HTERT RPE-1 (cell line): ENCODE data around the gene CNTNAP2.
"Not testable (repeated sequence)": the region's sequence is repeated elsewhere in the genome, so short reads cannot be mapped to it uniquely, and the experiment has no call there.

ENCODE experiments used
- in situ Hi-C: fragments of 300-500 bp; cut with MboI; formaldehyde crosslinking; loops from 4 replicates; pipeline ENCODE4 v1.14.3; 2020; ENCODE audit warnings: low sequenced_read_pairs

Gene CNTNAP2

DNA sequence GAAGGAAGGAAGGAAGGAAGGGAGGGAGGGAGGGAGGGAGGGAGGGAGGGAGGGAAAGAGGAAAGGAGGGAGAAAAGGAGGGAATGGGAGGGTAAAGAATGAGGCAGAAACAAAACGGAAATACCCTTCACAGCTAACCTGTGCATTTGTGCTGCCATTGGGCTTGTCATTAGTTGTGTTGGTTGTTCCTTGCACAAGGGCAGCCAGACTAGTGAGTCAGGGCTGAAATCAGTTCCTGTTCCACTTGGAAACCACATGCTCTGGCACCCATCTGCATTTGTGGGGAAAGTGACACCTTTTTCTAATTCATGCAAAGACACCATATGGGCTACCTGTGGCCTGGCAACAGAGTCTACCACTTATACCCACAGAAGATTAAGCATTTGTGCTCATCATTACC is 1469.9 kb downstream of the CNTNAP2 start:
- in situ Hi-C loops, result no loop called here

DNA sequence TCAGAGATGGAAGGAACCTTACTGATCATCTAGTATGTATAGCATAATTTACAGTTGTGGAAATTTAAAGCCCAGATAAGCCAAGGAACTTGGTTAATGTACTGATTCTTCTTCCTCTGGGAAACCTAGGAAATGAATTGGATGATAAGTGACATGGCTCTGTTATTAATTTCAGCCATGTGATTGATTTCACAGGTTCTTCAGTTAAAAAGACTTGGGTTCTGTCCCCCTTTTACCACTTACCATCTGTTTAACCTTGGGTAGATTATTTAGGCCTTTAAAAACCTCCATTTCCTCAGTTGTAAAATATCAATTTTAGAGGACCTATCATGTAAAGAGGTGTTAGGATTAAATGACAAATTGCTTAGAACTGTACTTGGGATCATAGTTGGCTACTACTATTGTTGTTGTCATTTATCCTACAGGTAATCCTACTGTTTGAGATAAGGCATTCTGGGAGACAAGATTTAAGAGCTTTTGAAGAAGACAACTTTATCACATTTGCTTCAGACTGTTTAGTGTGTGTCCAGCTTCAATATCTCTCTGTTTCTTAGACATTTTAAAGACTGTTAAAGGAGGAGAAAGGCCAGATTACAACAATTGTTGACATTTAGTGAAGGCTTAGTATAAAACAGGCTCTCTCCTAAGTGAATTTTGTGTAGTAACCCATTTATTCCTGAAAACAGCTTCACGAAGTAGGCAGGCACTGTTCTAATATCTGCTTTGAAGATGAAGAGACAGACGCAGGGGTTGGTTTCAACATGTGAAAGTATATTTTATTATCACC is 1476.9 kb downstream of the CNTNAP2 start:
- in situ Hi-C loops, result no loop called here

DNA sequence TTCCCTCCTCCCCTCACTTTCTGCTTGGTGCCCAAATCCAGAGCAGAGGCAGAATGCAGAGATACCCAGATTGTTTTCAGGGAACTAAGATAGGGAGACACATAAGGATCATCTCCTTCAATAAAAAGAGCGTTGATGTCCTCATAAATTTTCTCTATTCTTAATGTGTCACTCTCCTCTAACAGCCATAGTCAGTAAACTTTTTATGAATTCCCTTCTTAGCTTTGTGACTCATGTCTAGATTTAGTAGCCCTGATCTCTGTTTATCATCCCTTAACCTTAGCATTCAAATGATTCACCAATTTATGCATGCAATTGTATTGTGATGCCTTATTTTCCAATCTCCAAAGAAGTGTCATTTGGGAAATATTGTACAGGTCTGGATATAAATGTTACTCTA is 1478.4 kb downstream of the CNTNAP2 start:
- in situ Hi-C loops, result no loop called here

DNA sequence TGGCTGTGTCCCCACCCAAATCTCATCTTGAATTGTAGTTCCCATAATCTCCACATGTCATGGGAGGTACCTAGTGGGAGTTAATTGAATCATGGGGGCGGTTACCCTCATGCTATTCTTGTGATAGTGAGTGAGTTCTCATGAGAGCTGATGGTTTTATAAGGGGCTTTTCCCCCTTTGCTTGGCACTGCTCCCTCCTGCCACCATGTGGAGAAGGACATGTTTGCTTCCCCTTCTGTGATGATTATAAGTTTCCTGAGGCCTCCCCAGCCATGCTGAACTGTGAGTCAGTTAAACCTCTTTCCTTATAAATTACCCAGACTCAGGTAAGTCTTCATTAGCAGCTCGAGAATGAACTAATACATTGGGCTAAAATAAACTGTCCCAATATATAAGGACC is 1482.1 kb downstream of the CNTNAP2 start:
- in situ Hi-C loops, result not testable (repeated sequence)

DNA sequence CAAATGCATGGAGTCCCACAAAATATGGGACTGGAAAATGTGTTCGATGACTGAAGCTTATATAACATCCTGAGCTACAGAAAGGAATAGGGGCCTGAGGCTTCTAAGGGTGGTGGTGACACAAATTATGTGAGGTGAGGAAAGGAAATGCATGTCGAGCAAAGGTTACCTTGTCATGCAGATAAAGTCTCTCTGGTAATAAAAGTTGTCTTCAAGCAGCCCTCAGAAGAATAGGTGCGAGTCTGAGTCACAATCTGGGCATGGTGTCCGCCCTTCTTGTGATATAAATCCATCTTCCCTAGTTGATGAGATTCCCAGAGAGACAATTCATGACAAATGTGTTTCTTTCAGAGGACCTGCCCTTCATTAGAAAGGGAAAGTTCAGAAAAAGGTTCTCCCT is 1488.7 kb downstream of the CNTNAP2 start:
- in situ Hi-C loops, result no loop called here

DNA sequence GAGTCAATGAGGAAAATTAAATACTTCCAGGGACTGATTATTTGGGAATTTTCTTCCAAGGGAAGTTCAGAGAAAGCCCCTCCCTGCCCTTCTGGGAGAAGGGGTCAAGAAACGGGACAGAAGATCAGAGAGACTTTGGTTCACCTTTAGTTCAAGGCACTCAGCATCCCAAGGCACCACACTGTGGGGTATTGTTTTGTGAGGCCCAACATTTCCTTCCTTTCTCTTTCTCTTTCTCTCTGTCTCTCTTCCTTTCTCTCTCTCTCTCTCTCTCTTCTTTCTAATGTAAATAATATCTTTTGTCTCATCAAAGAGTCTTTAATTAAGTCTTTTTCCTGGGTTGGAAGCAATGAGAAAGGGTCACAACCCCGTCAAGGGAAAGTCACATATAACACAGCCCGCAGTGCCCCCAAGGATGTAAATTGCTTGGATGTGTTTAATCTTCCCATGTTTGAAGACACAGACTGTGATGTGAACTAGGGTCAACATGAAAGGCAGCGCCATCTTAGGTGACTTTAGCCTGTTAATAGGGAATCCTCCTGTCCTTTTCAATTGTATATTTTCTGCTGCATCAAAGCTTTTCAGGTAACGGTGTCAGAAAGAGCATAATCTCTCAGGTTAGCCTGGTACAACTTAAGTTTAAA is 1490.7 kb downstream of the CNTNAP2 start:
- in situ Hi-C loops, result no loop called here

DNA sequence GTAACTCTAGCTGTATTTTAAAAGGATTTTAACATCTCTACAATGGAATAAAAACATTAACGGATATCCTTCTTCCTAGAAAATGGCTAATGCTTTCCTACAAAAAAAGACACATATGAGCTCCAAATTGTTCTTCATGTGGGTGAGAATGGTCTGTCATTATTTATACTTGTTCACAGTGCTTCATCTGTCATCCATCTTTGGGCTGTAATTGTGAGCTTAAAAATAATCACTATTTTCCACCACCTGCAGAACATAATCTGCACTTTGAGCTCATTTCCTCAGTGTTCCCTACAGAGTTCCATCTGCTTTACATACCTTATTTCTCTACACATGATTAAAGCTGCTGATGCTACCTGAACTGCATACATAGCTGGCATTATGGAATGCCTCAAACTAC is 1494.8 kb downstream of the CNTNAP2 start:
- in situ Hi-C loops, result no loop called here

DNA sequence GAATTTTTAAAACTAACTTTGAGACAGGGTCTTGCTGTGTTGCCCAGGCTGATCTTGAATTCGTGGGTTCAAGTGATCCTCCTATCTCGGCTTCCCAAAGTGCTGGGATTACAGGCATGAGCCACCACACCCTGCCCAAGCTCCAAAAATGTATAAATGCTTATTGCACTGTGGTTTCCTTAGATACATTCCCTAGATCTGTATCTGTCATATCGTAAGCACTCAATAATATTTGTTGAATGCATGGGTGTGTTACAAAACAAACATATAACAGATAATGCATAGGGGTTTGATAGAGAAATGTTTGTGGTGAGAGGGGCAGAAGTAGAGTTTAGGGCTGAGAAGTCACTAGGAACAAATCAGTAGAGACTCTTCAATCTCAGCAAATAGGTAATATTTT is 1518.7 kb downstream of the CNTNAP2 start:
- in situ Hi-C loops, result no loop called here

DNA sequence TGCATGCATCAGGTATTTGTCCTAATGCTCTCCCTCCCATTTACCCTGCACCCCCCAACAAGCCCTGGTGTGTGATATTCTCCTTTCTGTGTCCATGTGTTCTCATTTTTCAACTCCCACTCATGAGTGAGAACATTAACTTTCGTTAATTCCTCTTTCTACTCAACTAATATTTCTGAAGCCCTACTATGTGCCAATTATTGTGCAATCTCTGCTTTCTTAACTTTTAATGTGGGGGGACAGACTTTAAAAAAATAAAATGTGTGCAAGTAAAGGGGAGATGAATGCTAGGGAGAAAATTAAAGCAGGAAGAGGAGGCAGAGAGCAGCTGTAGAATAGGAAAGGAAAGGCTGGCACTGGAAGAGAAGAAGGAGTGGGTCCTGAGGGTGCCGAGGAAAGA is 1520.0 kb downstream of the CNTNAP2 start:
- in situ Hi-C loops, result no loop called here

DNA sequence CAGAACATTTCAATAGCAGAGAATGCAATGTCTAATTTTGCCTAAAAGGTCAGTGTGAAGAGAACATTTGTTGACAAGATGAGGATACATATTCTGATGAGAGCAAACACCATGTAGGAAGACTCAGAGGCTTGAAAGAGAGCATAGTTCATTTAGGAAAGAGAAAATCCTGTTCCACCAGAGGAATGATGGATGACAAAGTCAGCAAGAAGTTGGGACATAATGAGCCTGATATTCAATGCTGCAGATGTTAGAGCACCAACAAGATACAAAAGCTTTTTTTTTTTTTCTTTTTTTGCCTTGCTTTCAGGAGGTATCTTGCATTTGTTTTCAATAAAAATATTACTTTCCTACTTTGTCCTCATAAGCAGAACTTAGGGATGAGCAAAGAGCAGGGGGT is 1522.0 kb downstream of the CNTNAP2 start:
- in situ Hi-C loops, result no loop called here

DNA sequence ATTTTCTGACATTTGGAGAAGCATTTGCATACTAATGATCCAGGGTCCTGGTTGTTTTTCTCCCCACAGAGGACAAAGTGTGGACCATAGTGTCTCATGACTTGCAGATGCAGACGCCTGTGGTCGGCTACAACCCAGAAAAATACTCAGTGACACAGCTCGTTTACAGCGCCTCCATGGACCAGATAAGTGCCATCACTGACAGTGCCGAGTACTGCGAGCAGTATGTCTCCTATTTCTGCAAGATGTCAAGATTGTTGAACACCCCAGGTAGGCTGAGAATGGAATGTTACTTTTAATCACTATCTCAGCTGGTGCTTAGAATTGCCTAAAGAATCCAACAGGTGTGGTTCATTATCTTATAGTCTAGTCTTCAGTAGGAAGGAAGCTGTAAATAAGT is 1522.4 kb downstream of the CNTNAP2 start:
- in situ Hi-C loops, result no loop called here

DNA sequence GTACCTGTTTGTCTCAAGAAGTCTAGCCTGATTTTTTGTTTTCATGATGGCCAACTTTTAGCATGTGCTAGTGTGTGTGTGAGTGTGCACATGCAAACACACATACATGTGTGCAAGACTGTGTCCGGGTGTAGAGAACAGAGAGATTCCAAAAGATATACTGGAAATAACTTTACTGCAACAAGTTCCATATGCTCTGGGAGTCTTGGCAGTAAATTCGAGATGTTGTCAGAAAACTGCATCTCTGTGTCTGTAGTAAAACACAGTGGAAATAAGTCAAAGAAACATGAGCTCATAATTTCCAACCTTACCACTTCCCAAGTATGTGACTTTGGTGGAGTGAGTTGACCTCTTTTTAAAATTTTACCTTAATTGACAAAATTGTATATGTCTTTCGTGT is 1523.2 kb downstream of the CNTNAP2 start:
- in situ Hi-C loops, result no loop called here

DNA sequence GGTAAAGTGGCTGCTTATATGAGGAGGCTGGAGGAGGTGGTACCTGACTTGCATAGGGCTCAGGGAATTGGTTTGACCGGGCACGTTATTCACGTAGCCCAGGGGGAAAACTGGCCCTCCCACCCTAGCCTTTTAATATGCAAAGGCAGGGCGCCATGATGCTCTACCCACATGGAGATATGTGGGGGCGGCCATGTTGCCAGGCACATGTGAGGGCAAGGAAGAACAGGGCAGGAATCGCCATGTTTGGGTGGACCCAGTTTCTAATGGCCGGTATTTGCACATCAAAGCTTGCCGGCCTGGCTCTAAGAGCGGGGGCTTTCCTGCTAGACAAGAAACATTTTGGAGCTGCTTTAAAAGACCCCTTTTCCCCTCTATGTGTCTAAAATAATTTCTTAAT is 1524.2 kb downstream of the CNTNAP2 start:
- in situ Hi-C loops, result no loop called here

DNA sequence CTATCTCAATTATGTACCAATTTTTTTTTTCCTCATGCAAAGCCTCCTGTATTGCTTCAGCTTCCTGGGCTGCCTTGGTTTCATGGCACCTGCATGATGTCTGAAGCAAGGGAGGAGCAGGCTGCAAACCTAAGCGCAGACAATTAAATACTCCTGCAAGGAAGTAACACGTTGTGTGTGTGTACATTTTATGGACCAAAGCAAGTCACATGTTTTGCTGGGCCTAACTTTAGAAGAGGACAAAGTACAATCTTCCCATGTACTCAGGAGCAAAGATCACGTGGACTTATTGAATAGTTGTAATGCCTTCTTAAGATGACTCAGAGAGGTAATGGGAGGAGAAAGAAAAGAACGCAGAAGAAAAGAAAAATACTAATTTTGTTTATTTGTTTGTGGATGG is 1530.0 kb downstream of the CNTNAP2 start:
- in situ Hi-C loops, result no loop called here

DNA sequence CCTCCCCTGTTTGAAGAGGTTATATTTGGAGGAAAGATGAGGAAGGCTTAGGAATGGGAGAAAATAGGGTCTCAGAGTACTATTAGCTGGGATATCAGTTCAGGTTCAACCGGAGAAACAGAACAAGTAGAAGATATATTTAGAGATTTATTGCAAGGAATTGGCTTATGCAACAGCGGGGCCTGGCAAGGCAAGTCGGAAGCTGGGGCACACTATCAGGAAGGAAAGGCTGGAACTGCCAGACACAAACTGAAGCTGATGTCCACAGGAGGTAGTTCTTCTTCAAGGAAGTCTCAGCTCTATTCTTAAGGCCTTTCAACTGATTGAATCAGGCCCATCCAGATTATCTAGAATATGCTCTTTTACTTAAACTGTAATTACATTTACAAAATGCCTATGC is 1534.4 kb downstream of the CNTNAP2 start:
- in situ Hi-C loops, result no loop called here

DNA sequence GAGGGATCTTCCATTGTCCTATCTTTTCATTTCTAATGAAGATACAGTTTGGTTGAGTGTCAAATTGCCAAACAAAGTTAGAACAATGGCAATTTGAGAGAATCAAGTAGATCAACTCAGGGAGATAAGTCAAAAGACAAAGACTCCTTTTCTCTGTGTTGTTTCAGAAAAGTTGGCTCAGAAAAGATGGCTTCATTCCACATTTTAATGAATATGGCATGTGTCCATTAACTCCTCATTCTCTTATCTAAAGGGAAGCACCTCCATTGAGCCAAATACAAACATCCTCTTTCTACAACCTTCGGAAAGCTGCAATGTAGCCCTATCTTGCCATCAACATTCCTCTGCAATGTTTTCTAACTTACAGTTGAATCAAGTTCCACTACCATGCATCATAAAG is 1535.0 kb downstream of the CNTNAP2 start:
- in situ Hi-C loops, result no loop called here

DNA sequence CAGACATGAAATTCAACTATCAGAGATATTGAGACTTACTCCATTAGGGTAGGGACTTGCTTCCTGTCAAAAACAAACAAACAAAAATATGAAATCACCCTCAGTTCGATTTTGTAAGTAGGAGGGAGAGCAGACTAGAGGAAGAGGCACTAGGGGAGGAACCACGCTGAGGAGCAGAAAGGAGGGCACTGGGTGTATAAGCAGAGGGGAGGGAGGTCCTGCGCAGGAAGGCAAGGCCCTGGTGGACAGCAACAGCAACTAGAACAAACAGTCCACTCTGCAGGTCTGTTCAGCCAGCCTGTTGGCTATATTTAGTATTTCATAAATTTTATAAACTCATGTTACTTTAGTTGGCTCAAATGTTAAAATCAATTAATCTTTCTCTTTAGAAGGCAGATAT is 1536.9 kb downstream of the CNTNAP2 start:
- in situ Hi-C loops, result no loop called here

DNA sequence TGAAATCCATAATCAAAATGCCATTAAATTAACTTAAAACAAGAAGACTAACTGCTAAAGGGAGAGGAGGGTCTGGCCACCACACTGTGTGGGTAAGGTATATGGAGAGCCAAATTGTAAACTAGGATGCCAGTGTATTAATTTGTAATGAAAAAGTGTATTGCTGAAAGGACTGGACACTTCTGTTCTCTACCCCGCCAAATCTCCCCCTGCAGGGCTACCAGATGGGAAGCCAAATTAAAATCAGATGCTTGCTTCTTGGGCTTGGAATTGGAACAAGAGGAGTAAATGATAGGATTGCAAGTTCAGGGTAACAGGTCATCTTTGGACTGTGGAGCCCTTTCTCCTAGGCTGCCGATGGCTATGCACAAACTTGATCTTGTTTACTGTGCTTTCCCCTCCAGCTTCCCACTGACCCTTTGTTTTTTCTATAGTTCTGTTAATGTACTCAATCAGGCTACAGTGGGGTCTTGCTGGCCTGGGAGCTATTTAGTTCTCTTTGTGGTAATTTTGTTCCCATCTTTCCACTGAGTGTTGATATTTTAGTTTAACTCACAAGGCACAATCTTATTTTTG is 1541.9 kb downstream of the CNTNAP2 start:
- in situ Hi-C loops, result no loop called here

DNA sequence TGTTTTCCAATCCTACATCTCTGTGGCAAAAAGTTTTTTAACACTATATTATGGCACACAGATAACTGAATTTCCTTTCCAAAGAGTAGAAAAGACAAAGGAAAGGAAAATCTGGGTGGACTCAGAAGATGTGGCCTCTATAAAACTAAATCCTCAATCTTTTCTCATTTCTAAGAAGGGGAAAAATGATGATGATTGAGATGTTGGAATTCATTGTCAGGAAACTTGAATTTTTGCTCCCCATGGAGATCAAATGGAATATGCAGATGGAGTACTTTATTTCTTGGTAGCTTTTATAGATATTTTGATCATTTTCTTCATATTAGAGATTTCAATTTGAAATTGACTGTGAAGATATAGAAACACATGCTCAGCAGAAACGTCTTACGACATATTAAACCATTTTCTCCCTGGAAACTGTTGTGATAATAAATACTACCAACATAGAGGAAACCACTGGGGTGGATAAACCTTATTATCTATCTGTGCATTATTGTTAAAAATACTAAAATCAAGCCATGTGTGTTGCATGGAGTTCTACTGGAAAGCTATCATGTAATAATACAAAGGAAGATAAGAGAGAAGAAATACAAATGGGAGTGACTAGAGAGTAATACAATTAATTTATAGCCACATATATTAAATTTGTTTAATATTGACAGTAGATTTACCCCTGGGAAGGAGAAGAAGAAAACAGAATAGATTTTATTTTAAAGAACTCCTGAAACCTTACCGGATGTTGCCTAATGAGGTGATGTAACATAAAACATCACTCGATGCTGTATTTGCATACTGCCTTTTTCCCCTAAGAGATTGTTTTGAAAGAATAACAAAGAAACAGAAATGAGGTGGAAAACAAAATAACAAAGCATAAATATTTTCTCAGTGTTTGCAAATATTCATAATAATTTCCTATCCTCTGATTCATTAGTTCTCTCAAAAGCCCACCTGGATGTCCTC is 1542.7 kb downstream of the CNTNAP2 start:
- in situ Hi-C loops, result no loop called here

DNA sequence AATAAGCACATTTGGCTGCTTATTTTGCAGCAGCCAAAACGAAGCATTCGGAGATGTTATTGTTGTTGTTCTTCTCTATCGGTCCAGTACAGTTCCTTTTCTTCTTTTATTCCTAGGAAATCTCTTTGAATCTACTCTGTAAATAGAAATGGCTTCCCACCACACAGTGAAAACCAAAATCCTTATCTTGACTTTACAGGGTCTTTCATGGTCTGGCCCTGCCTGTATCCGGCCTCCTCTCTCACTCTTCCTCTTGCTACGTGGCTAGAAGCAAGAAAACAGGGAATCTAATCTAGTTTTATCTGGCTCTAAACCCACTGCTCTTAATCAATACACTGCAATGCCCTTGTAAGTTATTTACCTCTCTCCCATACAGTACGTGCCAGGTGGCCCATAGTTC is 1547.9 kb downstream of the CNTNAP2 start:
- in situ Hi-C loops, result no loop called here

DNA sequence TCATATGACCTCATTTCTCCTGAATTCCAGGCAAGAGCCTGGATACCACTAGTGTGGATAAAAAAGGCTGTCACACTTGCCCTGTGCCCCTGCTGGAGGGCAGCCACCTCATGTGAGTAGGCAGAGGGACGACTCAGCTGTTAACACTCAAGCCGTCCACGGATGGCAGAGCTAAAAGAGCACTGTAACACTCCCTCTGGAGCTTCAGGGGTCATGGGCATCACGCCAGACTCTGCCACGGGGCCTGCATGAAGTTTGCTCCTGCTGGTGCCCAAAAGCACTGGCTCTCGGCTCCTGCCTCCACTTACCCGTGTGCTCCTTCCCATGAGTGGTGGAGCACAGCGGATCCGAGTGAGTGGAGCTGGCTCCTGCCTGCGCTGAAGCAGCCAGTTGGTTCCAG is 1554.2 kb downstream of the CNTNAP2 start:
- in situ Hi-C loops, result no loop called here
